ENCODE results near the gene ATP12A.

DNA sequence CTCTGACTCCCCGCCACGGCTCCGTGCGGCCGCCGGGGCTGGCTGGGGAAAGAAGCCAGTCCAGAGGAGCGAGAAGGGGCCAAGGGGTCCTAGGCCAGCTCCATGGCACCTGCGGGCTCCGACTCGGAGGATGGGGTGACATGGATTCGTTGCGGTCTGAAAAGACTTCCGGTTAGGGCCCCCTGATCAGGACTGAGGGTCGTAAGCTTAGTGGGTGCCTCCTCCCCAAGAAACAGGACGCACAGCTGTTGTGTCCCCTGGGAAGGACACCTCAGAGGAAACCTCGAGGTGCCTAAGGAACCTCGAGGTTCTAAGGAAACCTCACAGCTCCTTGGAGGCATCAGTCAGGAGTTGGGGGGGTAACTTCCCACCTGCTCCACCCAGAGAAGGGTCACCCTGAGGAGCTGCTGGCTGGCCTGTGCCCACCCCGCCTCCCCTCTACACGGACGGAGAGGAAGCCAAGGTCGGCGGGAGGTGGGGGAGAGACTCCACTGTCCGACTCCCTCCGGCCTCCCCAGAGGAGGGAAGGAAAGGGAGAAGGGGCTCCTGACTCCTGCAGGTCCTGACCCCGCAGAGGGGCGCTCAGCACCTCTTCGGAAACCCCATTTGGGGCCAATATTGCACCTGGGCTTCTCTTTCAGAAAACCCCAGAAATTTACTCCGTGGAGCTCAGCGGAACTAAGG, 855 bp downstream of the ATP12A start:
- TF ChIP-seq POLR2A (IDR thresholded peaks at IDR 0.05; ENCODE audit: low read length) (no peak), GATA1 (IDR thresholded peaks at IDR 0.05; ENCODE audit: low read depth, low read length) (no peak)
